Natural killer cell treated with Interleukin-12 subunit alpha and Interleukin-12 subunit beta and Interleukin-15 and Interleukin-18, amount 100 ng/mL, for 72 hours (primary cell): ENCODE results near the gene MAGEE2. TPM values are rescaled to one million over a fixed set of nuclear protein-coding genes. Genes with fewer than 3 reads are reported as not detected.
"Not testable (repeated sequence)": the region's sequence is repeated elsewhere in the genome, so short reads cannot be mapped to it uniquely, and the experiment has no call there.

Experiments
- ATAC-seq, 2 donors: fragments of 150-1000 bp; cut with Tn5 transposase in 1 of 2; sonication (Bioruptor Pico), chemical (Tn5 transposase) in 1 of 2; 2 replicates each; pipeline ENCODE4 v1.10.0; 2021
- DNase-seq: peaks from one replicate; pipeline ENCODE4 v3.0.0; 2022; ENCODE audit warnings: low spot score
- H3K27ac Mint-ChIP-seq, 2 donors: 1 replicate in 1 of 2; 2 replicates in 1 of 2; pipeline ENCODE4 v1.8.0; 2022; ENCODE audit warnings: mixed read lengths in 2 of 2, mild to moderate bottlenecking in 1 of 2, moderate library complexity in 1 of 2
- H3K27me3 Mint-ChIP-seq, 2 donors: 1 replicate in 1 of 2; 2 replicates in 1 of 2; pipeline ENCODE4 v1.8.0; 2022; ENCODE audit warnings: mixed read lengths in 2 of 2
- H3K36me3 Mint-ChIP-seq: one replicate; pipeline ENCODE4 v1.8.0; 2022; ENCODE audit warnings: mixed read lengths
- H3K4me1 Mint-ChIP-seq, 2 donors: 1 replicate in 1 of 2; 2 replicates in 1 of 2; pipeline ENCODE4 v1.8.0; 2022; ENCODE audit warnings: low read depth in 2 of 2, mixed read lengths in 2 of 2, mild to moderate bottlenecking in 1 of 2
- H3K4me3 Mint-ChIP-seq: one replicate; pipeline ENCODE4 v1.8.0; 2022; ENCODE audit warnings: mixed read lengths
- H3K9me3 Mint-ChIP-seq: 2 replicates; pipeline ENCODE4 v1.8.0; 2022; ENCODE audit warnings: mixed read lengths
- total RNA-seq, 2 donors: library from RNA; stranded (reverse); gene quantifications; one replicate each; pipeline ENCODE4 v1.2.3, GENCODE V29; 2022

The MAGEE2 gene, protein sequence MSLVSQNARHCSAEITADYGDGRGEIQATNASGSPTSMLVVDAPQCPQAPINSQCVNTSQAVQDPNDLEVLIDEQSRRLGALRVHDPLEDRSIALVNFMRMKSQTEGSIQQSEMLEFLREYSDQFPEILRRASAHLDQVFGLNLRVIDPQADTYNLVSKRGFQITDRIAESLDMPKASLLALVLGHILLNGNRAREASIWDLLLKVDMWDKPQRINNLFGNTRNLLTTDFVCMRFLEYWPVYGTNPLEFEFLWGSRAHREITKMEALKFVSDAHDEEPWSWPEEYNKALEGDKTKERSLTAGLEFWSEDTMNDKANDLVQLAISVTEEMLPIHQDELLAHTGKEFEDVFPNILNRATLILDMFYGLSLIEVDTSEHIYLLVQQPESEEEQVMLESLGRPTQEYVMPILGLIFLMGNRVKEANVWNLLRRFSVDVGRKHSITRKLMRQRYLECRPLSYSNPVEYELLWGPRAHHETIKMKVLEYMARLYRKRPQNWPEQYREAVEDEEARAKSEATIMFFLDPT
- total RNA-seq, result not detected

DNA sequence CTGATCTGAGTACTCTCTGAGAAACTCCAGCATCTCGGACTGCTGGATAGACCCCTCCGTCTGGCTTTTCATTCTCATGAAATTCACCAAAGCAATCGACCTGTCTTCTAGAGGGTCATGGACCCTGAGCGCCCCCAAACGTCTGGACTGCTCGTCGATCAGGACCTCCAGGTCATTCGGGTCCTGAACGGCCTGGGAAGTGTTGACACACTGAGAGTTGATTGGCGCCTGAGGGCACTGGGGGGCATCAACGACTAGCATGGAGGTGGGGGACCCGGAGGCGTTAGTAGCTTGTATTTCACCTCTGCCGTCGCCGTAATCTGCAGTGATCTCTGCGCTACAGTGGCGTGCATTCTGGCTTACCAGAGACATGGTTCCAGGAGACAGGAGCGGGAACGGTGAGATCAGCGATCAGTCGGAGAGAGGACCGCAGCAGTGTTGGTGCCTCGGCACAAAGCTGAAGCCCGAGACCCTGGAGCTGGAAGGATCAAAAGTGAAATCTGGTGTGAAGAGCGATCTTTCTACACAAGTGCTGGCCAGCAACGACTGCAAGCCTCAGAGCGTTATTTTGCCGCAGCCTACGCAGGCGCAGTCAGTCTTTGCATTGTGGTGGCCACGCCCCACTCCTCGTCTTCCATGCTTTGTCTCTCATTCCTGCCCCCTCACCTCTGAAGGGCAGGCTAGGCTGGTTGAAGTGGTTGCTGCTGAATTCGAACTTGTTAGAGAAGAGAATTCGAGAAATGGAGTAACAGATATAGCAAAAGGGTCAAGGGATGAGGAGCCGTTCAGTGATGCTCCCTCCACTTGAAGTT lies at the start of gene MAGEE2:
Gene MAGEE2, minus strand, starts transcription at position 575 of the 812 bp plus-strand sequence. Its CDS starts 203 bp downstream, at position 372.
- Mint-ChIP-seq H3K4me3 (peak within 1 kb of the TSS; percentile 62), H3K9me3 (no peaks in the 10 kb centered on the region), H3K27ac (no peak within 1 kb of the TSS), H3K36me3 (no peaks in the 10 kb centered on the region), H3K27me3 (peaks cover 0 to 16% of the 10 kb centered on the region in 2 donors), H3K4me1 (peaks cover 0 to 7% of the 10 kb centered on the region in 2 donors)
- DNase-seq (no peak), ATAC-seq (no peak)

DNA sequence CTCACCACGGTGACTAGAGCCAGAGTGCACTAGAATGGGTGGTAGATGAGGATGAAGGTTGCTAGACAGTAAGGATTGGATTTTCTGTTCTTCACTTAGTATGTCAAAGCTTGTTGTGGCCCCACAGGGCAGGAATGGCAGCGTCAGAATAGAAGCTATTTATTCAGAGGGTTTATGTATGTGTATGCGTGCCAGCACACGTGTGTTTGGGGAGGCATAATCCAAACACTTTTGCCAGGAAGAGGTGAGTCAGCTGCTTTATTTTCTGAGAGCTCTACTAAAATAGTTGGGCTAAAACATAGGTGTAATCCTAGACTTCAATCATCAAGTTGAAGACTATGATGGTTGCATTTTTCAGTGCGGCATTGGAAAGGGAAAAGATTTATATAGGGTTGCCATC lies 1.2 kb upstream of the MAGEE2 start:
- no peaks in the 10 kb centered on the region for H3K36me3 Mint-ChIP-seq
- DNase-seq (no peak), ATAC-seq (no peak)
- no peaks in the 10 kb centered on the region for H3K9me3 Mint-ChIP-seq
- H3K27me3 Mint-ChIP-seq, result peaks cover 0 to 16% of the 10 kb centered on the region in 2 donors
- H3K4me1 Mint-ChIP-seq, result peaks cover 0 to 7% of the 10 kb centered on the region in 2 donors
- no peak overlapping the region for H3K4me3 Mint-ChIP-seq
- H3K27ac Mint-ChIP-seq, result no peak overlapping the region

DNA sequence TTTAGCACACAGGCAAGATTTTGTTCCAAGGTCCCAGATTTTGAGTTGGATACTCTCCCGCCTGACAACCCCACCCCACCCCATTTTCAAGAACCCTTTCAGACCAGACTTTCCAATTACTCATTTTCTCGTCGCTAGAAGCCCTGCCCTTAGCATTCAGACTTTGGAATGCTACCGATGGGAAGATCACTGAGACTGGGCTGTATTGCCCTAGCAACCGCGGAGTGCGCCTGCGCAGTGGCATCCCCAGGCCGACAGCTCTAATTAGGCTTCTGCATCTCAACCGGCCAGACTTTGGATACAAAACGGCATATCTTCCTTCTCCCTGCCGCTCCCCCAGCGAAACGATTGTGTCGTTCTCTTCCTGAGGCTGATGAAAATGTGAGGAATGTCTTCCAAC lies 3.4 kb downstream of the MAGEE2 start:
- Mint-ChIP-seq H3K27me3 (peaks cover 0 to 12% of the 10 kb centered on the region in 2 donors), H3K4me1 (peaks cover 0 to 7% of the 10 kb centered on the region in 2 donors), H3K4me3 (no peak overlapping the region), H3K36me3 (no peaks in the 10 kb centered on the region), H3K9me3 (no peaks in the 10 kb centered on the region), H3K27ac (no peak overlapping the region)
- no peak for DNase-seq
- no peak for ATAC-seq

DNA sequence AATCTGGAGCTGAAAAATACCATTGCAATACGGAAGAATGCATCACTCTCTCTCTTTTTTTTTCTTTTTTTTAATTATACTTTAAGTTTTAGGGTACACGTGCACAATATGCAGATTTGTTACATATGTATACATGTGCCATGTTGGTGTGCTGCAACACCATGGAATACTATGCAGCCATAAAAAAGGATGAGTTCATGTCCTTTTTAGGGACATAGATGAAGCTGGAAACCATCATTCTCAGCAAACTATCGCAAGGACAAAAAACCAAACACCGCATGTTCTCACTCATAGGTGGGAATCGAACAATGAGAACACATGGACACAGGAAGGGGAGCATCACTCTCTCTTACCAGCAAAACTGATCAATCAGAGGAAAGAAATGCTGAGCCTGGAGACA lies 17.0 kb downstream of the MAGEE2 start:
- H3K36me3 Mint-ChIP-seq, H3K9me3 Mint-ChIP-seq, DNase-seq, ATAC-seq, H3K4me3 Mint-ChIP-seq, H3K27me3 Mint-ChIP-seq, H3K27ac Mint-ChIP-seq, H3K4me1 Mint-ChIP-seq: not testable (repeated sequence)

DNA sequence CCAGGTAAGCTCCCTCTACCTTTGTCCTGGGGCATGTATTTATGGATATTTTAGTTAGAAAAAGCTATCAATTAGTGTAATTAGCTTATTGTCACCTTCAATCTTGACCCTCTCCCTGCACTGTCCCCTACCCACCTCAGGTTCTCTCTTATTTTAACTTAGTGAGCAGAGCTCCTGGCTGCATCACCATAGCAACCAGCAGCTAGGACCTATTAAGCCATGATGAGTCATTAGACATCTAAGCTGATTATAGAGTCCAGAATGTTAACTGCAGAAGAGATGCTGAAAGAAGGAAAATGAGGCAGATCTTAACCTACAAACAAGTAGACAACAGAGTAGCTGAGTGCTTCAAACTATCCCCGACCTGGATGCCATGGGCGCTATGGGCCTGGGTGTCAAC lies 36.6 kb downstream of the MAGEE2 start:
- no peaks in the 10 kb centered on the region for H3K36me3 Mint-ChIP-seq
- no peak overlapping the region for H3K4me3 Mint-ChIP-seq
- H3K9me3 Mint-ChIP-seq, result no peaks in the 10 kb centered on the region
- ATAC-seq (no peak), DNase-seq (no peak)
- H3K27me3 Mint-ChIP-seq, result peaks cover 8 to 20% of the 10 kb centered on the region in 2 donors
- H3K27ac Mint-ChIP-seq, result no peak overlapping the region
- peaks cover 6 to 7% of the 10 kb centered on the region in 2 donors for H3K4me1 Mint-ChIP-seq

DNA sequence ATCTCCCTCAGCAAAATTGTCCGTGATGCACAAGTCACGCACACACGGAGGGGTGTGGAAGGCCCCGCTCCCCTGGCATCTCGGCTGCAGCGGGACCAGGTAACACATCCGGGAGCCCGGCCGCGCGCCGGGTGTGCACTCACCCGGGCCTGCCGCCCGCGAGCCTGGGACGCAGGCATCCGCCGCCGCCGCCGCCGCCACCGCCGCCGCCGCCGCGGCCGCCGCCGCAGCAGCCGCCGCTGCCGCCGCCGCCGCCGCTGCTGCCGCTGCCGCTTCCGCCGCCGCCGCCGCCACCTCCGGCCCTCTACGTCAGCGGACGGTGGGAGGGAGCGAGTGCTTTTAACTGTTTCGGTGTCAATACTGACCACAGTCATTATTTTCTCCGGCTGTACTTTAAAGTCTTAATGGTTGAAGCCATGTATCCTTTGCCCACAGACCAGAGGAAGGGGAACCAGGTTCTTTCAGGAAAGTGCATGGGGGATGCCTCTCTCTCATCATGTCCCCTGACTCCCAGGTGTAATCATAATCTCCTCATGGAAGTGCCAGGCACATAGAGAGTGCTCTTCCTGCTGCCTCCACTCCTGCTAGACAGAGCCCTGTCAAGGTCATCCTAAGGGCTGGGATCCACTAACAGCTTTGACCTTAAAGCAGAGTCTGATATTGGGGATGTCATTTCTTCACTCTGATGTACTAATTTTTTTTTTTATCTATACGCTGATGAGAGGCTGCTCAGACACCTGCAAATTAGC lies 38.0 kb downstream of the MAGEE2 start:
- H3K4me3 Mint-ChIP-seq, result peak overlapping the region; percentile 50
- no peaks in the 10 kb centered on the region for H3K36me3 Mint-ChIP-seq
- H3K27ac Mint-ChIP-seq, result no peak overlapping the region
- peaks cover 6 to 7% of the 10 kb centered on the region in 2 donors for H3K4me1 Mint-ChIP-seq
- H3K27me3 Mint-ChIP-seq, result peaks cover 8 to 23% of the 10 kb centered on the region in 2 donors
- no peaks in the 10 kb centered on the region for H3K9me3 Mint-ChIP-seq
- ATAC-seq (peak; percentile 73 to 74), DNase-seq (no peak)
